GM19035 (cell line): Measurements from ENCODE around the gene TPTE.
"Not testable (repeated sequence)": the region's sequence is repeated elsewhere in the genome, so short reads cannot be mapped to it uniquely, and the experiment has no call there.

Experiments
- ATAC-seq: cut with Tn5 transposase; IDR thresholded peaks from one replicate; pipeline ENCODE4 v1.9.1; 2021; ENCODE audit not compliant: unreplicated experiment

Gene TPTE

DNA sequence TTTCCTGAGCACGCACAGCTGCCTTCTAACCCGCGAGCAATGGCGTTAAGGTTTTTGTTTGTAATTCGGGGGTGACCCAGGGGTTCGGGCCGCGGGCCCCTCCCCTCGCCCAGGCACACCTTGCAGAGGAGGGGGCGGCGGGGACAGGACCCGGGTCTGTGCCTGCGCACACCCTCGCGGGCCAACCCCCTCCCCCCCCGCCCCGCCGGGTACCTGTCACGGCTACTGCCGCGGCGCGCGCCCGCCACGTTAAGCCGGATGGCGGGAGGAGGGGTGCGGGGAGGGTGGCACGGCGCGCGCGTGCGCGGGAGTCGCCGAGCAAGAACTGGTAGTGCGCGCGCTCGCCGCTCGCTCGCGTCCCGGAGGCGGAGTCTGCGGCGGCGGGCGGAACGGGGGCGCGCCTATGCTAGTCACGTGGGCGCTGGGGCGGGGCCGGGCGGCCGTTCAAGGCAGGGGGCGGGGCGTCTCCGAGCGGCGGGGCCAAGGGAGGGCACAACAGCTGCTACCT lies at the start of gene TPTE:
TPTE (plus strand) TSS at position 493 of the 508 bp plus-strand sequence. CDS start 17,141 bp downstream, outside the sequence.
- ATAC-seq = no peak

DNA sequence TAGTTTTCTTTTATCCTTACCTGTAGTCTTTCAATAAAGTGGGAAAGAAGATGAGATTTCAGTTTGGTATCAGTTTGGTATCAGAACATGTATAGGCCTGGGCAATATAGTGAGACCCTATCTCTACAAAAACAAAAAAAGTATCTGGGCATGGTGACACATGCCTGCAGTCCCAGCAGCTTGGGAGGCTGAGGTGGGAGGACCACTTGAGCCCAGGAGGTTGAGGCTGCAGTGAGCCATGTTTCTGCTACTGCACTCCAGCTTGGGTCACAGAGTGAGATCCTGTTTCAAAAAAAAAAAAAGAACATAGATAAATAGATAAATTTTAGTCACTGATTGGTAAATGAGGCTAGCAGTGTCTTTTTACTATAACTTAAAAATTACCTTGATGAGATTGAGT lies 49.4 kb upstream of the TPTE start:
- not testable (repeated sequence) for ATAC-seq

GRCh38 chr21:10477794-10478193 lies 43.6 kb upstream of the TPTE start:
- not testable (repeated sequence) for ATAC-seq

GRCh38 chr21:10479875-10480274 lies 41.5 kb upstream of the TPTE start:
- ATAC-seq = not testable (repeated sequence)

GRCh38 chr21:10484864-10485263 lies 36.5 kb upstream of the TPTE start:
- ATAC-seq = not testable (repeated sequence)

DNA sequence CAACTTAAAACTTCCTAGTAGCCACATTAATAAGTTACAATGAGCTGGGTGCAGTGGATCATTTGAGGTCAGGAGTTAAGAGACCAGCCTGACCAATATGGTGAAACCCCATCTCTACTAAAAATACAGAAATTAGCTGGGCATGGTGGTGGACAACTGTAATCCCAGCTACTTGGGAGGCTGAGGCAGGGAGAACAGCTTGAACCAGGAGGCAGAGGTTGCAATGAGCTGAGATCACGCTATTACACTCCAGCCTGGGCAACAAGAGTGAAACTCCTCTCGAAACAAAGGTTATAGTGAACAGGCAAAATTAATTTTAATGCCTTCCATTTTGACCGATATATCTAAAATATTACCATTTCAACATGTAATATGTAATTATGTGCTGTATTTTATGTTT lies 30.9 kb upstream of the TPTE start:
- ATAC-seq = not testable (repeated sequence)

DNA sequence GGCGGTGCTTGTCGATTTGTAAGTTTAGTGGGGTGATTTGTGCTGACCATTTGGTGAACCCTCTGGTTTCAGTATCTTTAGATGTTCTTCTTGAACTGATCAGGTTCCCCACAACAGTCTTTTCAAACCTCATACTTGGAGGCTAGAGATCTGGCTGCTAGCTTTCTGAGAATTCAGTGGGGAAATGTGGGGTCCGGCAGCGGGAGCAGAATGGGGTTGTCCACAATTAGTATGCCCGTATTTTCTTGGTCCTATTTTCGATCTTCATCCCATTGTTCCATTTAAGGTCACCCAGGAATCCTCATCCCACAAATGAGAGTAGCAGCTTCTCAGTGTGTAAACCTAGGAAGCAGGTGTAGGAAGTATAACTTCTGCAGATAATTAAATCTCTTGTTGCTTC lies 10.3 kb upstream of the TPTE start:
- no peak for ATAC-seq

DNA sequence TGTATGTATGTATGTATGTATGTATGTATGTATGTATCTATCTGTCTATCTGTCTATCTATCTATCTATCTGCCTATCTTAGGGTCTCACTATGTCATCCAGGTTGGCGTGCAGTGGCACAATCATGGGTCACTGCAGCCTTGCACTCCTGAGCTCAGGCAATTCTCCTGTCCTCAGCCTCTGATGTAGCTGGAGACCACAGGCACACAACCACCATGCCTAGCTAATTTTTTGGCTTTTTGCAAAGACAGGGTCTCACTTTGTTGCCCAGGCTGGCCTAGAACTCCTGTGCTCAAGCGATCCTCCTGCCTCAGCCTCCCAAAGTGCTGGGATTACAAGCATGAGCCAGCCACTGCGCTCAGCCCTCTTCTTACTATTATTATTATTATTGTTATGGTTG lies 4.5 kb upstream of the TPTE start:
- not testable (repeated sequence) for ATAC-seq

GRCh38 chr21:10517904-10518303 lies 3.5 kb upstream of the TPTE start:
- ATAC-seq = not testable (repeated sequence)

DNA sequence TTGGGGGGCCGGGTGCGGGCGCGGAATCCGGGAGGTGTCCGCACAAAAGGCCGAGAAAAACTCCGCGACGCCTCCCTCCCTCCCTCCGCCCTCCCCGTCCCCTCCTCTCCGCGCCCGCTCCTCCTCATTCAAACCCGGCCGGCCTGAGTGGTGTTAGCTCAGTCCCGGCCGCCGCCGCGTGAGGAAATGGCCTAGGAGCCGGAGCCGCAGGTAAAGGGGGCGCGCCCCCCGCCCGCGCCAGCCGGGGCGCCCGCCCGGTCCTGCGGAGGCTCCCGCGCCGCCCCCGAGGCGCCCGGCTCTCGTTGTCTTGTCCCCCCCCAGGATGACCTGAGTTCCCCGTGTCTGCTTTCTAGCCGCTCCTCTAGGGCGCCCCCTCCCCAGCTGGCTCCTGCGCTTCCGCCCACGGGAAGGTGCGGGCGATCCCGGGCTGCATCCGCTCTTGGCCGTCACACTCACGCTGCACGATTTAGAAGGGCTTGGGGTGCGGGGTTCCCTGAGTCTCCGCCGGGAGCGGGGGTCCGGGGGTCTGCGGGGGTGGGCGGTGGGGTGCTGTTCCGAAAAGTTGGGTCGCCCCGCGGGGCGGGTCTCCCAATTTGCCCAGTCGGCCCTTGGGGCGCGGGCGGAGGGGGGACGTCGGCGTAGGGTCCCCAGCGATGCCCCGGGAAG lies 585 bp downstream of the TPTE start:
- not testable (repeated sequence) for ATAC-seq

- ATAC-seq = no peak
These were observed 18.6 kb downstream of the TPTE start for GRCh38 chr21:10539956-10540355.

DNA sequence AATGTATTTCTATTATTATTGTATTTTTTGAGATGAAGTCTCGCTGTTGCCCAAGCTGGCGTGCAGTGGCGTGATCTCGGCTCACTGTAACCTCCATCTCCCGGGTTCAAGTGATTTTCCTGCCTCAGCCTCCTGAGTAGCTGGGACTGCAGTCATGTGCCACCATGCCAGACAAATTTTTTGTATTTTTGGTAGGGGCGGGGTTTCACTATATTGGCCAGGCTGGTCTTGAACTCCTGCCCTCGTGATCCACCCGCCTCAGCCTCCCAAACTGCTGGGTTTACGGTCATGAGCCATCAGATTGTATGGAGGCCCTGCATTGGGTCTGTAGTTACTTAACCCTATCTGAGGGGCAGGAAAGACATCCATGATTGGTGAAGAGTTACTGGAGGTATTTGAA lies 23.0 kb downstream of the TPTE start:
- ATAC-seq = not testable (repeated sequence)

DNA sequence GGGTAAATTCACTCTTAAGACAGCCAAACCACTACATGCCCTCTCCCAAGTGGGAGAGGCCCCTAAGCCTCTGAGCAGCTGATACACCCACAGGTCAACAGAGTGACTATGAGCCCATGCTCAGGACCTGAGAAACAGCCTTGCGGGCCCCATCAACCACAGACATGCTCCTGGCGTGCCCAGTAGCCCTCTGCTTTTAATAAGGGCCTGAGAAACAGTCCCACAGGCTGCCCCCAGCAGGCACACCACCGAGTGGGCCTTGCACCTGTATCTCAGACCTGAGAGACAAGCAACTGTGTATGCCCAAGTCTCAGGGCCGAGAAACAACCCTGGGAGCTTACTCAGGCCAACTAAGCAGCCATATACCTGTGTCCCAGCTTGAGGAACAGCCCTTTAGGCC lies 26.5 kb downstream of the TPTE start:
- ATAC-seq = not testable (repeated sequence)

- not testable (repeated sequence) for ATAC-seq
These were observed 27.1 kb downstream of the TPTE start for GRCh38 chr21:10548331-10548954.

DNA sequence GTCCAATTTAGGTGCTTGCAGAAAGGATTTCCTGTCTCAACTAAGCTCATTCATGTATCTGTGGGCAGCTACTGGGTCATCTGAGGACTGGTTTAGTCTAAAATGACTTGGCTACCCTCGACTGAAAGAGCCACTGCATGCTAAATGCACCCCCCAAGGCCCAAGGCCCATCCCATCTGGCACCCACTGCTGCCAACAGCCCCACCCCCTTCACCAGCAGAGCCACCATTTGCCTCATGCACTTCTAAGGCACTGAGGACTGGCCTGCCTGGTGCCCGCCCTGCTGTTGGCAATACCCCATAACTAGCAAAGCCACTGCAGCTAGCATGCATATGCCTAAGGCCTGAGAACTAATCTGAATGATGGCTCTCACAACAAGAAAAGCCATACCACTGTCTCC lies 49.4 kb downstream of the TPTE start:
- ATAC-seq = not testable (repeated sequence)

DNA sequence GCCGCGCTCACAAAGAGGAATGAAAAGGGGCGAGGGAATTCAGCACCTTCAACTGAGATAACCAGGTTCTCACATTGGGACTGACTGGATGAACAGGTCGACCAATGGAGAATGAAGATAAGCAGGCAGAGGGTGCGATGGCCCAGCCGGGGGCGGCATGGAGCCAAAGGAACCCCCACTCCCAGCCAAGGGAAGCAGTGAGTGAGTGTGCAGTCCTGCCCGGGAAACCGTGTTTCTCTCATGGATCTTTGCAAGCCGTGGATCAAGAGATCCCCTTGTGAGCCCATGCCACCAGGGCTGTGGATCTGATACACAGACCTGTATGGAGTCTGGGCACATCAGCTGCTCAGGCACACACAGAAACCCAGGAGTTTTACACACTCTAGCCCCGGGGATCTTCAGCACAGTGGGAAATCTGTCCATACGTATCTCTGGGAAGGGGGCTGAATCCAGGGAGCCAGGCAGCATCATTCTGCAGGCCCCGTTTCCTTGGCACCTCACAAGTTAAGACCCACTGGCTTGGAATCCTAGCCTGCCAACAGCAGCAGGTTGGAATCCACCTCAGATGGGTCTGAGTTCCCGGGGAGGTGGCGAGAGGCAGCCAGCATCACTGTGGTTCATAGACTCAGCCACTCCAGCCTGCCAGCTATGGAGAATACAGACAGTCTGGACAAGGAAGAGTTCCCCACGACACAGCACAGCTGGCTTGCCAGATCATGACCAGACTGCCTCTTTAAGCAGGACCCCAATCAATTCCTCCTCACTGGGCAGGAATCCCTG lies 53.3 kb downstream of the TPTE start:
- ATAC-seq = not testable (repeated sequence)

GRCh38 chr21:10575311-10575667 lies 53.9 kb downstream of the TPTE start:
- no peak for ATAC-seq

GRCh38 chr21:10578910-10579309 lies 57.5 kb downstream of the TPTE start:
- ATAC-seq = not testable (repeated sequence)

- ATAC-seq = not testable (repeated sequence)
These were observed 67.7 kb downstream of the TPTE start for GRCh38 chr21:10589115-10589514.

DNA sequence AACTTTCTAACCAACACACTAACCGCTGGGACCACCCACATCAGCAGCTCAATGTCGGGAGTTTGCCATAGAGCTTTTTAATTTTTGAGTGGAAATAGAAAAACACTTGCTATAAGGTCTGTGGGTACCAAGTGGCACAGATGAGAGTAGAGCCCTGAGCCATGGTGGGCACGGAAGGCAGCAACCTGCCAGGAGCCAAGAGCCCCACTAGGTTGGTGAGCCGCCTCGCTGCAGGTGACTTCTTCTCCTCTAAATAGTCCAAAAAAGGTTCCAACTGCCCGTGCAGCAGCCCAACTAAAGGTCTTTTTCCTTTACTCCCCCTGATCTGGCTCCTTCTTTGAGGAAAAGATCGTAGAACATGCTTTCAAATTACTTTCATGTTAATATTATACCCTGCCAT lies 85.7 kb downstream of the TPTE start:
- not testable (repeated sequence) for ATAC-seq

DNA sequence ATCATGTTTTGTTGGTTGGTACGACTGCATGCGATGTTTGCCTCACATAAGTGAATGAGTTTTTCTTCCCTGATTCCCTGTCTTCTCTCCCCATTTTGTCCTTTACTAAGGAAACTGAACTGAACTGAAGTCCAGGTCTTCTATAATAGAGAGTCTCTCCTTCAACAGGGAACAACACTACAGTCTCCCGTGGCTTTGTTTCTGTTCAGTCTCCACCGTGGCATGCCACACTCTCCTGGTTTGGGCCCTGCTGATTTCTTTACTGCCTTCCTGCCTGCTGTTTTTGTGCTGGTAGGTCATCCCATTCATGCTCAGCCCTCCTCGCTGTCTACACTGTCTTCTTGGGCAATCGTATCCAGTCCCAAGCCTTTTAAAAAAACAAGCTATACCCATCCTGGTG lies 92.9 kb downstream of the TPTE start:
- not testable (repeated sequence) for ATAC-seq

DNA sequence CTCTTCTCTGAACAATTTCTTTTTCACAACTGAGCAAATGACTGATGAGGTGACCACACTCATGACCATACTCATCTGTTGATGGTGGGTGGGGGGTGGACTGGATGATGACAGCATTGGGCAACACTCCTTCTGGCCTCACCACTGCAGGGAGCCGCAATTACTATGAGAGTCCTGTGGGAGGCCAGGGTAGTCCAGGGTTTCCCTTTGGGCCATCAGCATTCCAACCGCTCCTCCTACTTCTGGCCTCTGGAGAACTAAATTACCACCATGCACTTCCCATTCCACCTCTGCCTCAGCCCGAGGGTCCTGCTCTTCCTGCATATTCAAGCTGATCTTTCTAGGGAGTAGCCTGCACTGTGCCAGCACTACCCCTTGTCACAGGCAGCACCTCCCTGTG lies 94.7 kb downstream of the TPTE start:
- not testable (repeated sequence) for ATAC-seq
